ENCODE results near the gene AK8.

Gene AK8

DNA sequence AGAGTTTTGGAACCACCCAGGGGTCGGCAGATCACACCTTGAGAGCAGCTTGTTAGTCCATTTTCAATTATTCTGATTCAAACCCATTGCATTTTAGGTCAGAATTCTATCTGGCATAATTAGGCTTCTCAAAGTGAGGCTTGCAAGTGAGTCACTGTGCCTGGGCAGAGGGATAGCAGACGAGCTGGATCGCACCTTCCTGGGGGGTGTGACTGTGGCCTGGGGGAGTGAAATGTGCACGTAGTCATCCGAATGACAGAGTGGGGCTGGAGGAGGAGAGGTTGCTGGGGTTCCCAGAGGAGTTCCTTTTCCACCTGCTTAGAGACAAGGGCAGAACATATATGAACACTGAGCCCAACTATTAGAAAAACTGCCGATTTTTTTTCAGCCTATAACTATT lies 32.3 kb upstream of the AK8 start:
- TF ChIP-seq, protein P1, sequence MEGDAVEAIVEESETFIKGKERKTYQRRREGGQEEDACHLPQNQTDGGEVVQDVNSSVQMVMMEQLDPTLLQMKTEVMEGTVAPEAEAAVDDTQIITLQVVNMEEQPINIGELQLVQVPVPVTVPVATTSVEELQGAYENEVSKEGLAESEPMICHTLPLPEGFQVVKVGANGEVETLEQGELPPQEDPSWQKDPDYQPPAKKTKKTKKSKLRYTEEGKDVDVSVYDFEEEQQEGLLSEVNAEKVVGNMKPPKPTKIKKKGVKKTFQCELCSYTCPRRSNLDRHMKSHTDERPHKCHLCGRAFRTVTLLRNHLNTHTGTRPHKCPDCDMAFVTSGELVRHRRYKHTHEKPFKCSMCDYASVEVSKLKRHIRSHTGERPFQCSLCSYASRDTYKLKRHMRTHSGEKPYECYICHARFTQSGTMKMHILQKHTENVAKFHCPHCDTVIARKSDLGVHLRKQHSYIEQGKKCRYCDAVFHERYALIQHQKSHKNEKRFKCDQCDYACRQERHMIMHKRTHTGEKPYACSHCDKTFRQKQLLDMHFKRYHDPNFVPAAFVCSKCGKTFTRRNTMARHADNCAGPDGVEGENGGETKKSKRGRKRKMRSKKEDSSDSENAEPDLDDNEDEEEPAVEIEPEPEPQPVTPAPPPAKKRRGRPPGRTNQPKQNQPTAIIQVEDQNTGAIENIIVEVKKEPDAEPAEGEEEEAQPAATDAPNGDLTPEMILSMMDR (conservative IDR thresholded peaks at IDR 0.05; ENCODE audit: low read depth): no peak
- no peak for DNase-seq (ENCODE audit: low spot score)
- POLR2A ChIA-PET (ENCODE audit: low non-redundant PET): no interaction called here
- H3K27ac ChIP-seq: no peak overlapping the region
- CTCF ChIA-PET: interaction anchor here (0.6 to 1.2 kb wide), 3 partner anchors 9 to 28 kb away, joined by 3 to 13 read pairs (median 3); no protein-coding TSS in a partner anchor

DNA sequence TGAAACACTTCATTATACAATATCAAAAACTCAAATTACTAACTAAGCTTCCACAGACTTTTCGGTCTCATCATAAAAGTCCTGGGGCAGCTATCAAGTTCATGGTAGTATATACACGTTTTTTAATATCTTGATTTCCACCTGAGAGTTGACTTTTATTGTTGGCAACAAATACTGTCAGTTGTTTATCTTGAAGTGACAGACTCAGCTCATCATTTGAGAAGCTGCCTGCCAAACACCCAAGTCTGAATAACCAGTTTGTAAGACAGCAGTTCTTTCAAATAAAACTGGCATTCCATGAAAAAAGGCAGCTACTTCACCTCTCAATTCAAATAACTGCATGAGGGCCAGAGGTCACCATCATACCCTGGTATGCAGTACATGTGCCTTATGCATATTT lies 31.2 kb upstream of the AK8 start:
- no peak overlapping the region for H3K27ac ChIP-seq
- TF ChIP-seq, protein P1 (conservative IDR thresholded peaks at IDR 0.05; ENCODE audit: low read depth): no peak
- CTCF ChIA-PET: interaction anchor here (0.6 kb wide), 1 partner anchor 14 kb away, joined by 3 read pairs; no protein-coding TSS in a partner anchor
- POLR2A ChIA-PET (ENCODE audit: low non-redundant PET): no interaction called here
- DNase-seq (ENCODE audit: low spot score): no peak

DNA sequence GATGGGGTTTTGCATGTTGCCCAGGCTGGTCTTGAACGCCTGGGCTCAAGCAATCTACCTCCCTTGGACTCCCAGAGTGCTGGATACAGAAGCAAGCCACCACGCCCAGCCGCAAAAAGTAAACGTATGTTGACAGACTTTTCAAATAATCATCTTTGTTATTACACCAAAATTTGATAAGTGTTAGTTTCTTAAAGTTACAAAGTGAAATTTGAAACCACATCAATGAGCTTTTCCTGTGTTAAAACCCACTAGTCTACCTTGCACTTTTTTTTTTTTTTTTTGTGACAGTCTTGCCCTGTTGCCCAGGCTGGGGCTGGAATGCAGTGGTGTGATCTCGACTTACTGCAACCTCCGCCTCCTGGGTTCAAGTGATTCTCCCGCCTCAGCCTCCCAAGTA lies 30.6 kb upstream of the AK8 start:
- ChIA-PET CTCF (interaction anchor here (0.6 kb wide), 3 partner anchors 255 to 672 kb away, joined by 3 to 5 read pairs (median 3); no protein-coding TSS in a partner anchor), POLR2A (ENCODE audit: low non-redundant PET) (interaction anchor here (0.6 kb wide), 3 partner anchors 37 to 69 kb away, joined by 3 to 5 read pairs (median 4); no protein-coding TSS in a partner anchor)
- TF ChIP-seq, protein P1 (conservative IDR thresholded peaks at IDR 0.05; ENCODE audit: low read depth): no peak
- no peak overlapping the region for H3K27ac ChIP-seq
- no peak for DNase-seq (ENCODE audit: low spot score)

DNA sequence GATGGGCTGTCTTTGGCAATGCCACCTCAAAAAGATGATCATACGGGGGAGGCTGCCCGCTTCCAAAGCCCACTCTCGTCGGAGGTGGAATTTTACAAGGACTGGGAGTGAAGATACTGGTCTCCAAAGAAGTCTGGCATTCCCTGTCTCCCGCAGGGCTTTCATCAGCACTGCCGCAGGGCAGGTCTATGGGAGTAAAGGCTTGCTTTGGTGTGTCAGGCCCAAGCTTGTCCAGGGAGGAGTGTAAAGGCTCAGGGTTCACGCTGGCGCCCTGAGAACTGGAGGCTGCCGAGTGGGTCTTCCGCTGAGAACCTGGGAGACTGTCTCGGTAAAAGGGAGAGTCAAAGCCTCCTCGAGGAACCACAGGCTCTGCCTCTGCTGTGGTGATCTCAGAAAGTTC lies 27.6 kb upstream of the AK8 start:
- H3K27ac ChIP-seq: peak overlapping the region; percentile 12
- CTCF ChIA-PET: interaction anchor here (0.6 to 1.1 kb wide), 2 partner anchors 72 to 1996 kb away, joined by 3 read pairs; partner anchors contain the start of gene GFI1B
- DNase-seq (ENCODE audit: low spot score): no peak
- POLR2A ChIA-PET (ENCODE audit: low non-redundant PET): no interaction called here
- TF ChIP-seq, protein P1 (conservative IDR thresholded peaks at IDR 0.05; ENCODE audit: low read depth): no peak

DNA sequence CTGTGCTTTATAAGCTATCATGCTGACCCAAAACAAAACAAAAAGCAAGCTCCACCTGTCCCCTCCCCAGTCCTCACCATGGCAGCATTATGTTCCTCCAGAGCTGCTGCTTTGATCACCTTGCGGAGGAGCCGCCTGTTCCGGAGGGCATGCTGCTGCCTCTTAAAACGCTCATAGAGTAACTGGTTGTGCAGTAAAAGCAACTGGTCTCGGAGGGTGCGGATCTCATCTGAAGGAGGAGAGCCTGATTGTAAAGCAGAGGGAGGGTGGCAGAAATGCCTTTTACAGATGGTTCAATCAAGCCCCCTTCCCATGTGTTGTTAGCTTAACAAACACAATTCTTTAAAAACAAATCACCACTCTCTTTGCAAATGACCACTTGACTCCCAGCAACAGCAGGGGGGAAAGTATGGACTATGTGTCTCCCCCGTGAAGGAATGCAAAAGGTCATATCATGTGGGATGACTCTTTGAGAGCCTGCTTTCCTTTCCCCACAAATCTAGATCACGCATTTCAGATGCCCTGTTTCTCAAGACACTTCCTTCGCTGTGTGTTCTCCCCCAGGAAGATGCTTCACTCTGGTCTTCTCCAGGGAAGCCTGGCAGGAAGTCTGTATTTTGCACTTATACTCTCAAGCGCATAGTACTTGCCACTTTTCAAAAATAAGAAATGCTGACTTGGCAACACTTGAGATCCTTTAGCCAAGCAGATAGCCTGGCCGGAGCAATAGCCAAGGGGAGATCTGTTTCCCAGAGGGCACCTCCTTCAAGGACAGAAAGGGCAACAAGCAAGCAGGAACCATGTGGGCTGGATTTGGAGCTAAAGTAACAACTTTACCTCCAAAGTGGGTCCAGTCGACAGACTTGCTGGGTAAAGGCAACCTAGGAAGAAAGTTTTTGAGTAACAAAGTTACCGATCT lies 25.7 kb upstream of the AK8 start:
- no peak for DNase-seq (ENCODE audit: low spot score)
- ChIA-PET POLR2A (ENCODE audit: low non-redundant PET) (no interaction called here), CTCF (no interaction called here)
- TF ChIP-seq, protein P1 (conservative IDR thresholded peaks at IDR 0.05; ENCODE audit: low read depth): no peak
- H3K27ac ChIP-seq: no peak overlapping the region

DNA sequence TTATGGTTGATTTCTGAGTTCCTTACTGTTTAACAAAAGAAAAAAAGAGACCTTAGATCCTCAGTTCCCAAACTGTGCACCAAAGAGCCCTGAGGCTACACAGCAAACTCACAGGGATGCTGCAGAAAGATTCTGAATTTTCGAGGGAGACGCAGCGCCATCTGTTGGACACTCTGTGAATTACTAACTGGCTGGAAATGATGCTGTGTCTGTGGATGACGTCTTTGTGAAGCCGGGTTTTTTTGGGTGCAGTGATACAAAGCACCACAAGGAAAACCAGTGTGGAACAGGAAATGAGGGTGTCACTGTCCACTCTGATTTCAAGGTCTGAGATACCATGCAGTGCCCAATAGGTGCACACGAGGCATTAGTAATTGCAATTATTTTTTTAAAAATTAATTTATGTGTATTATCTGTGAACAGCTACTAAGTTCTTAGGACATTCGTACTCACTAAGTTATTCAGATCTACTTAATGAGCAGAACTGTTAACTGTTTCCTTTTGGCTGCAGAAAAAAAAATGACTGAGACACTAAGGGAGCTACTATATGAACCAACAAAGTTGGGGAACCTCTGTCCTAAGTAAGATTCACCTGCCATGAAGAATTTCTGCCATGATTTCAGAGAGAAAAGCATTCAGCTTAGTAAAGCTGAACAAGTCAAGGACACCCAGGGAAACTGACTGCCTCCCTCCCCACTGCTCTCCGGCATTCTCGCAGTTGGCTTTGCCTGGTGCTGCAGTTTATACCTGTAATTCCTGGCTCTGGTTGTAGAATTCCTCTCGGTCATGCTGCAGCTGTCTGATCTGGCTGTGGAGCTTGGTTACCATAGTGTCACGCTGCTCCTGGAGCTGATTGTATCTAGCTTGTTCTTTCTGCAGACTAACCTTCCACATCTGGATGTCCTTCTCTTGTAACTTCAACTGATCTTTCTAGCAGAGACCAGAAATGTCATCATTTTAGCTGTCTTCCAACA lies 24.1 kb upstream of the AK8 start:
- DNase-seq (ENCODE audit: low spot score): peak; percentile 95
- ChIA-PET POLR2A (ENCODE audit: low non-redundant PET) (interaction anchor here (0.6 kb wide), 1 partner anchor 24 kb away, joined by 3 read pairs; the partner anchor contains the start of gene SPACA9), CTCF (interaction anchor here (0.6 to 2.0 kb wide), 28 partner anchors 9 to 1599 kb away, joined by 3 to 16 read pairs (median 4); partner anchors contain the start of genes AK8, GFI1B and SPACA9)
- TF ChIP-seq, protein P1 (conservative IDR thresholded peaks at IDR 0.05; ENCODE audit: low read depth): peak; percentile 99
- H3K27ac ChIP-seq: no peak overlapping the region

All from RWPE1 (cell line).